ENCODE data around the gene AFP. TPM values are rescaled to one million over a fixed set of nuclear protein-coding genes. Genes with fewer than 3 reads are reported as not detected.

The AFP gene
- polyA plus RNA-seq, 1 donor from 2014 or later: not detected

DNA sequence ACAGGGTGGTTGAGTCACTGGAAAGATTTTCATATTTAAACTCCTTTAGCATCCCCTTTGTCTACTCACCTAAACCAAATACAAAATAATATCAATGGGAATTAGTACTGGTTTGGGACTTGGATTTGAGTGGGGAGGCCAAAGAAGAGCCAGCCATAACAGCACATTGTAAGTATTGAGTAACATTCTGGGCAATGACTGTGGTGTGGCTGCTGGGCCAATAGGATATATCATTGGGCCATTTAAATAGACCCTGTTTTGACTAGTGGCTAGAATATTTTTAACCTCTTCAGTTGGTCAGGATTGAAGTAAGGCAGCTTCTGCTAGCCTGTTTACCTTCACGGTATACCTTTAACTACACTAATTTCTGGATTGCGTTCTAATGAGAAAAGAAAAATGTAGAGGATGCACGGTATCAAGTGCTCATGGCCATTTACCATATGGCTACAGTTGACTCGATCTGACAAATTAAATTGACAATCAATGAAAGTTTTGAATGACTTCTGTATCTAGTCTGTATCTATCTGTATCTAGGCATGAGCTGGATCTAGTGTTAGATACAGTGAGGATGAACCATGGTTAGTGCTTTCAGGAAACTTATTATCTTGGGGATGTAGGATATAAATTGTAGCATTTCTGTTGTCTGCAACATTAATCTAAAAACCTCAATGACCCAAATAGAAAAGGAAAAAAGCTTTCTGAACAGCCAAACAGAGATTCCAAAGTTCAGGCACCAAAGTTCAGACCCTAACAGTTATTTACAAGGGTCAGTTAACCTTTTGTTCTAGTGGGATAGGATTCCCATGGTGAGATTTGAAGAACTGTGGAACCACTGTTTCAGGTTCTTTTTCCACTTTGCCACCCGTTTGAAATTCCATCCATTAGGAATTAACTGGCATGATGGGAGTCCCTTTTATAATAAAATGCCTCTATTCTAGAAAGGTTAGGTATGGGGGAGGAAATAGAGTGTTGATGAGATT is 38.7 kb upstream of the AFP start:
- no peaks in the 10 kb centered on the region for H3K9me2 ChIP-seq (ENCODE audit: insufficient read depth, low read length)
- no peaks in the 10 kb centered on the region for H3K27me3 ChIP-seq (ENCODE audit: insufficient read depth, low read depth, low read length)
- no peaks in the 10 kb centered on the region for H3K9me3 ChIP-seq (ENCODE audit: low read length)
- H3K79me2 ChIP-seq (replicated peaks; ENCODE audit: insufficient read depth, low read length): no peaks in the 10 kb centered on the region
- TF ChIP-seq SMC3 (conservative IDR thresholded peaks at IDR 0.05; ENCODE audit: poor library complexity): no peak
- no peak for TF ChIP-seq RAD21 (conservative IDR thresholded peaks at IDR 0.05)
- TF ChIP-seq, protein P1, sequence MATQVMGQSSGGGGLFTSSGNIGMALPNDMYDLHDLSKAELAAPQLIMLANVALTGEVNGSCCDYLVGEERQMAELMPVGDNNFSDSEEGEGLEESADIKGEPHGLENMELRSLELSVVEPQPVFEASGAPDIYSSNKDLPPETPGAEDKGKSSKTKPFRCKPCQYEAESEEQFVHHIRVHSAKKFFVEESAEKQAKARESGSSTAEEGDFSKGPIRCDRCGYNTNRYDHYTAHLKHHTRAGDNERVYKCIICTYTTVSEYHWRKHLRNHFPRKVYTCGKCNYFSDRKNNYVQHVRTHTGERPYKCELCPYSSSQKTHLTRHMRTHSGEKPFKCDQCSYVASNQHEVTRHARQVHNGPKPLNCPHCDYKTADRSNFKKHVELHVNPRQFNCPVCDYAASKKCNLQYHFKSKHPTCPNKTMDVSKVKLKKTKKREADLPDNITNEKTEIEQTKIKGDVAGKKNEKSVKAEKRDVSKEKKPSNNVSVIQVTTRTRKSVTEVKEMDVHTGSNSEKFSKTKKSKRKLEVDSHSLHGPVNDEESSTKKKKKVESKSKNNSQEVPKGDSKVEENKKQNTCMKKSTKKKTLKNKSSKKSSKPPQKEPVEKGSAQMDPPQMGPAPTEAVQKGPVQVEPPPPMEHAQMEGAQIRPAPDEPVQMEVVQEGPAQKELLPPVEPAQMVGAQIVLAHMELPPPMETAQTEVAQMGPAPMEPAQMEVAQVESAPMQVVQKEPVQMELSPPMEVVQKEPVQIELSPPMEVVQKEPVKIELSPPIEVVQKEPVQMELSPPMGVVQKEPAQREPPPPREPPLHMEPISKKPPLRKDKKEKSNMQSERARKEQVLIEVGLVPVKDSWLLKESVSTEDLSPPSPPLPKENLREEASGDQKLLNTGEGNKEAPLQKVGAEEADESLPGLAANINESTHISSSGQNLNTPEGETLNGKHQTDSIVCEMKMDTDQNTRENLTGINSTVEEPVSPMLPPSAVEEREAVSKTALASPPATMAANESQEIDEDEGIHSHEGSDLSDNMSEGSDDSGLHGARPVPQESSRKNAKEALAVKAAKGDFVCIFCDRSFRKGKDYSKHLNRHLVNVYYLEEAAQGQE (IDR thresholded peaks at IDR 0.05; ENCODE audit: borderline replicate concordance): no peak
- no peak for TF ChIP-seq POLR2AphosphoS5 (IDR thresholded peaks at IDR 0.05)
- TF ChIP-seq, protein P2, sequence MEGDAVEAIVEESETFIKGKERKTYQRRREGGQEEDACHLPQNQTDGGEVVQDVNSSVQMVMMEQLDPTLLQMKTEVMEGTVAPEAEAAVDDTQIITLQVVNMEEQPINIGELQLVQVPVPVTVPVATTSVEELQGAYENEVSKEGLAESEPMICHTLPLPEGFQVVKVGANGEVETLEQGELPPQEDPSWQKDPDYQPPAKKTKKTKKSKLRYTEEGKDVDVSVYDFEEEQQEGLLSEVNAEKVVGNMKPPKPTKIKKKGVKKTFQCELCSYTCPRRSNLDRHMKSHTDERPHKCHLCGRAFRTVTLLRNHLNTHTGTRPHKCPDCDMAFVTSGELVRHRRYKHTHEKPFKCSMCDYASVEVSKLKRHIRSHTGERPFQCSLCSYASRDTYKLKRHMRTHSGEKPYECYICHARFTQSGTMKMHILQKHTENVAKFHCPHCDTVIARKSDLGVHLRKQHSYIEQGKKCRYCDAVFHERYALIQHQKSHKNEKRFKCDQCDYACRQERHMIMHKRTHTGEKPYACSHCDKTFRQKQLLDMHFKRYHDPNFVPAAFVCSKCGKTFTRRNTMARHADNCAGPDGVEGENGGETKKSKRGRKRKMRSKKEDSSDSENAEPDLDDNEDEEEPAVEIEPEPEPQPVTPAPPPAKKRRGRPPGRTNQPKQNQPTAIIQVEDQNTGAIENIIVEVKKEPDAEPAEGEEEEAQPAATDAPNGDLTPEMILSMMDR (IDR thresholded peaks at IDR 0.05; ENCODE audit: poor library complexity, severe bottlenecking): no peak
- no peak for TF ChIP-seq TAF1 (IDR thresholded peaks at IDR 0.05; ENCODE audit: low read depth)
- TF ChIP-seq EP300 (conservative IDR thresholded peaks at IDR 0.05; ENCODE audit: poor library complexity, severe bottlenecking): no peak
- TF ChIP-seq MXI1 (conservative IDR thresholded peaks at IDR 0.05; ENCODE audit: poor library complexity, severe bottlenecking): no peak
- no peak overlapping the region for H3K9ac ChIP-seq (ENCODE audit: low read length)
- no peak overlapping the region for H3K27ac ChIP-seq (ENCODE audit: low read length)
- H2AFZ ChIP-seq (ENCODE audit: low read depth, low read length): no peak overlapping the region
- H3K4me3 ChIP-seq (ENCODE audit: low read length): no peak overlapping the region
- no peaks in the 10 kb centered on the region for H3F3A ChIP-seq (ENCODE audit: insufficient read depth, low read length, poor library complexity, severe bottlenecking)
- H4K20me1 ChIP-seq (ENCODE audit: insufficient read depth): no peaks in the 10 kb centered on the region
- H3K4me2 ChIP-seq (ENCODE audit: low read length): no peak overlapping the region
- no peaks in the 10 kb centered on the region for H3K36me3 ChIP-seq (ENCODE audit: insufficient read depth, low read length)

GRCh38 chr4:73401412-73401811 is 34.6 kb upstream of the AFP start:
- Histone ChIP-seq H3K79me2 (replicated peaks; ENCODE audit: insufficient read depth, low read length) (no peaks in the 10 kb centered on the region), H3K36me3 (ENCODE audit: insufficient read depth, low read length) (no peaks in the 10 kb centered on the region), H3K27me3 (ENCODE audit: insufficient read depth, low read depth, low read length) (no peaks in the 10 kb centered on the region), H4K20me1 (ENCODE audit: insufficient read depth) (no peaks in the 10 kb centered on the region), H3F3A (ENCODE audit: insufficient read depth, low read length, poor library complexity, severe bottlenecking) (no peaks in the 10 kb centered on the region), H2AFZ (ENCODE audit: low read depth, low read length) (no peak overlapping the region), H3K9me2 (ENCODE audit: insufficient read depth, low read length) (no peaks in the 10 kb centered on the region), H3K27ac (ENCODE audit: low read length) (no peak overlapping the region), H3K4me2 (ENCODE audit: low read length) (no peak overlapping the region), H3K9me3 (ENCODE audit: low read length) (no peaks in the 10 kb centered on the region), H3K4me3 (ENCODE audit: low read length) (no peak overlapping the region), H3K9ac (ENCODE audit: low read length) (no peak overlapping the region)
- TF ChIP-seq POLR2AphosphoS5 (IDR thresholded peaks at IDR 0.05) (no peak), SMC3 (conservative IDR thresholded peaks at IDR 0.05; ENCODE audit: poor library complexity) (no peak), EZH2 (IDR thresholded peaks at IDR 0.05; ENCODE audit: borderline replicate concordance, insufficient read depth, low read length, poor library complexity, severe bottlenecking) (no peak), EP300 (conservative IDR thresholded peaks at IDR 0.05; ENCODE audit: poor library complexity, severe bottlenecking) (no peak), MXI1 (conservative IDR thresholded peaks at IDR 0.05; ENCODE audit: poor library complexity, severe bottlenecking) (no peak)

Measured in neural cell (in vitro differentiated cells).